ENCODE data around the gene EPN3.

EPN3 gene

DNA sequence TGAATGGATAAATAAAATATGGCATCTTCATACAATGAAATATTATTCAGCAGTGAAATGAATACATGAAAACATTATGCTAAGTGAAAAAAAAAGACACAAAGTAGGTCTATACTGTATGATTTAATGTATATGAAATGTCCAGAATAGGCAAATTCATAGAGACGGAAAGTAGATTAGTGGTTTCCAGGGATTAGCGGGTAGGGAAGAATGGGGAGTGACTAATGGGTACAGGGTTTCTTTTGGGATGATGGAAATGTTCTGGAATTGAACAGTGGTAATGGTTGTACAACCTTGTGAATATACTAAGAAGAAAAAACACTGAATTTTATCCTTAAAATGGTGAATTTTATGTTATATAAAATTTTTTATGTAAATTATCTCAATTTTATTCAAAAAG, 32.8 kb upstream of the EPN3 start:
- Histone ChIP-seq H4K20me1 (ENCODE audit: insufficient read depth, low read length, poor library complexity, severe bottlenecking) (no peaks in the 10 kb centered on the region), H3K79me2 (ENCODE audit: insufficient read depth, low read length) (no peaks in the 10 kb centered on the region), H3K4me2 (ENCODE audit: low read depth, low read length, poor library complexity, severe bottlenecking) (no peak overlapping the region), H3K27me3 (ENCODE audit: insufficient read depth, low read length, poor library complexity, severe bottlenecking) (no peaks in the 10 kb centered on the region), H3K9ac (ENCODE audit: low read depth, low read length, poor library complexity, severe bottlenecking) (no peak overlapping the region), H3K9me2 (replicated peaks; ENCODE audit: low read depth, low read length) (no peaks in the 10 kb centered on the region), H3K4me3 (ENCODE audit: low read length, poor library complexity, severe bottlenecking) (no peak overlapping the region), H3F3A (ENCODE audit: low read depth) (no peaks in the 10 kb centered on the region), H3K4me1 (ENCODE audit: insufficient read depth, low read length, poor library complexity, severe bottlenecking) (no peaks in the 10 kb centered on the region), H3K36me3 (ENCODE audit: insufficient read depth, low read length) (no peaks in the 10 kb centered on the region), H2AFZ (ENCODE audit: low read length) (no peak overlapping the region), H3K9me3 (ENCODE audit: insufficient read depth, low read depth, low read length) (no peaks in the 10 kb centered on the region)
- TF ChIP-seq, protein P1, sequence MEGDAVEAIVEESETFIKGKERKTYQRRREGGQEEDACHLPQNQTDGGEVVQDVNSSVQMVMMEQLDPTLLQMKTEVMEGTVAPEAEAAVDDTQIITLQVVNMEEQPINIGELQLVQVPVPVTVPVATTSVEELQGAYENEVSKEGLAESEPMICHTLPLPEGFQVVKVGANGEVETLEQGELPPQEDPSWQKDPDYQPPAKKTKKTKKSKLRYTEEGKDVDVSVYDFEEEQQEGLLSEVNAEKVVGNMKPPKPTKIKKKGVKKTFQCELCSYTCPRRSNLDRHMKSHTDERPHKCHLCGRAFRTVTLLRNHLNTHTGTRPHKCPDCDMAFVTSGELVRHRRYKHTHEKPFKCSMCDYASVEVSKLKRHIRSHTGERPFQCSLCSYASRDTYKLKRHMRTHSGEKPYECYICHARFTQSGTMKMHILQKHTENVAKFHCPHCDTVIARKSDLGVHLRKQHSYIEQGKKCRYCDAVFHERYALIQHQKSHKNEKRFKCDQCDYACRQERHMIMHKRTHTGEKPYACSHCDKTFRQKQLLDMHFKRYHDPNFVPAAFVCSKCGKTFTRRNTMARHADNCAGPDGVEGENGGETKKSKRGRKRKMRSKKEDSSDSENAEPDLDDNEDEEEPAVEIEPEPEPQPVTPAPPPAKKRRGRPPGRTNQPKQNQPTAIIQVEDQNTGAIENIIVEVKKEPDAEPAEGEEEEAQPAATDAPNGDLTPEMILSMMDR (conservative IDR thresholded peaks at IDR 0.05; ENCODE audit: low read length) = no peak
- TF ChIP-seq EZH2phosphoT487 (IDR thresholded peaks at IDR 0.05; ENCODE audit: borderline replicate concordance) = no peak

DNA sequence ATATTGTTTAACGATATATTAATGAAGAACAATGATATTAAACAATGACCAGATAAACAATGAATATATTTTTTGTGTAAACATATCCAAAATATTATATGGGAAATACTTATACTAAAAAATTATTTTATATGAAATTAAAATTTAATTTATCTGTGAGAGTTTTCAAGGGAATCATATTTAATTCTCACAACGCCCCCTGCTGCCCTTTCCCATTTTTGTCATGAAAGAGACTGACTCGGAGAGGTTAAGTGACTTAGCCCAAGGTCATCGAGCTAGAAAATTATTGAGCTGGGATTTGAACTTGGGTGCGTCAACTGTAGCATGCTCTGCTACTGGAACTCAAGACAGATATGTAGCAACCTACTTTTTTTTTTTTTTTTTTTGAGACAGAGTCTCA, 31.5 kb upstream of the EPN3 start:
- Histone ChIP-seq H3K9ac (ENCODE audit: low read depth, low read length, poor library complexity, severe bottlenecking) (no peak overlapping the region), H3K9me2 (replicated peaks; ENCODE audit: low read depth, low read length) (no peaks in the 10 kb centered on the region), H3F3A (ENCODE audit: low read depth) (no peaks in the 10 kb centered on the region), H4K20me1 (ENCODE audit: insufficient read depth, low read length, poor library complexity, severe bottlenecking) (no peaks in the 10 kb centered on the region), H3K4me2 (ENCODE audit: low read depth, low read length, poor library complexity, severe bottlenecking) (no peak overlapping the region), H3K4me3 (ENCODE audit: low read length, poor library complexity, severe bottlenecking) (no peak overlapping the region), H3K79me2 (ENCODE audit: insufficient read depth, low read length) (no peaks in the 10 kb centered on the region), H3K27me3 (ENCODE audit: insufficient read depth, low read length, poor library complexity, severe bottlenecking) (no peaks in the 10 kb centered on the region), H3K4me1 (ENCODE audit: insufficient read depth, low read length, poor library complexity, severe bottlenecking) (no peaks in the 10 kb centered on the region), H3K9me3 (ENCODE audit: insufficient read depth, low read depth, low read length) (no peaks in the 10 kb centered on the region), H3K36me3 (ENCODE audit: insufficient read depth, low read length) (no peaks in the 10 kb centered on the region), H2AFZ (ENCODE audit: low read length) (no peak overlapping the region)
- TF ChIP-seq EZH2phosphoT487 (IDR thresholded peaks at IDR 0.05; ENCODE audit: borderline replicate concordance) = no peak
- TF ChIP-seq, protein P1 (conservative IDR thresholded peaks at IDR 0.05; ENCODE audit: low read length) = peak; percentile 49

DNA sequence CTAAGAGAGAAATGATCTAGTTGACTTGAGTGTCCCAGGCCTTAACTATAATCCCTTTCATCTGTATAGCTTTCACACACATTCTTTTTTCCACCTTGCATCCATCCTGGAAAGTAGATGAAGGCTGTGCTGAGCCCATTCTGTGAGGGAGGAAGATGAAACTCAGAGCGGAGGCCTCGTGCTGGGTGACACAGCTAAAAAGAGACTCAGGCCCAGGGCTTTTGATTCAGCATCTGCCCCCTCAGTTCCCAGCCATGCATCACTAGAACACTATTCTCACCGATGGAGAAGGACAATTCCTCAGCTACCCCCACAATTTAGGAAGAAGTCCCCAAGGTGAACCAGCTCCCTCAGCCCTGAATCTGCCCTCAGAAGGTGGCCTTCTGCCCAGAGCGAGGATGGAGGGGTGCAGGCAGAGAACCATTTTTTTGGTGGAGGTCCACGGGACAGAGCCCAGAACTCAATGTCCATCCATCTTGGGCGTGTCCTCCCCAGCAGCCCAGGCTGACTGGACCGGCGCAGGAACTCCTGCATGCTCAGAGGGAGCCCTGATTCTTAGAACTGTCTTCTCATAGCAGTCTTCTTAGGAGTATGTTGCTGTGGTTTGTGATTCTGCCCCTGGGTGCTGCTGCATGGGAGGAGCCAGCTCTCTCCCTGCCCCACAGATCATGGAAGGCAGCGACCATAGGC, 30.1 kb upstream of the EPN3 start:
- H2AFZ ChIP-seq (ENCODE audit: low read length) = no peak overlapping the region
- no peak for TF ChIP-seq EZH2phosphoT487 (IDR thresholded peaks at IDR 0.05; ENCODE audit: borderline replicate concordance)
- TF ChIP-seq, protein P1 (conservative IDR thresholded peaks at IDR 0.05; ENCODE audit: low read length) = no peak
- no peaks in the 10 kb centered on the region for H3K4me1 ChIP-seq (ENCODE audit: insufficient read depth, low read length, poor library complexity, severe bottlenecking)
- H3K27me3 ChIP-seq (ENCODE audit: insufficient read depth, low read length, poor library complexity, severe bottlenecking) = no peaks in the 10 kb centered on the region
- no peaks in the 10 kb centered on the region for H3K79me2 ChIP-seq (ENCODE audit: insufficient read depth, low read length)
- no peaks in the 10 kb centered on the region for H3K36me3 ChIP-seq (ENCODE audit: insufficient read depth, low read length)
- no peak overlapping the region for H3K4me3 ChIP-seq (ENCODE audit: low read length, poor library complexity, severe bottlenecking)
- H4K20me1 ChIP-seq (ENCODE audit: insufficient read depth, low read length, poor library complexity, severe bottlenecking) = no peaks in the 10 kb centered on the region
- no peaks in the 10 kb centered on the region for H3K9me3 ChIP-seq (ENCODE audit: insufficient read depth, low read depth, low read length)
- H3K9ac ChIP-seq (ENCODE audit: low read depth, low read length, poor library complexity, severe bottlenecking) = no peak overlapping the region
- H3K4me2 ChIP-seq (ENCODE audit: low read depth, low read length, poor library complexity, severe bottlenecking) = no peak overlapping the region
- H3F3A ChIP-seq (ENCODE audit: low read depth) = no peaks in the 10 kb centered on the region
- H3K9me2 ChIP-seq (replicated peaks; ENCODE audit: low read depth, low read length) = no peaks in the 10 kb centered on the region

Data from Loucy (cell line).